Measurements from ENCODE around the gene EFNA5. TPM values are rescaled to one million over a fixed set of nuclear protein-coding genes. Genes with fewer than 3 reads are reported as not detected.
A peak's percentile ranks its signal among the peaks of the same experiment; 100 is the strongest.

EFNA5 gene
- polyA plus RNA-seq, 1 of the 3 experiments (the other 2 are of a cell fraction), result 0.81 TPM

DNA sequence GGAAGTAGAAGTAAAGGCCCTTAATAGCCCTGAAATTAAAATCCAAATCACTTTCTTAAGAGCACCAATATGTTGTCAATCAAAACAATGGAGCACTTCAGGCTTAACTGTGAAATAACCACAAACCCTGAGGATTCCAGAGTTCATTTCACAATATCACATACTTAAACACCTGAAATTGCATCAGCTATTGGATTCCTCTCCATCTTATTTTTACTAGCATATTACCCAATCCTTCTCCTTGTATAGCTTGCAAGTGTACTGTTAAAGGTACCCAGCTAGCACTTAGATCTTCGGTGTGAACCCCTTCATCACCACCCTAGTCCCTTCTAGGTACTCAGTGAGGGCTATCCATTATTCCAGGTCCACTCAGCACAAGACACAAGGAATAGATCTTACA, 287.3 kb downstream of the EFNA5 start (continued):
- TF ChIP-seq IRF3 (IDR thresholded peaks at IDR 0.05; ENCODE audit: low read depth, low read length) (no peak), FOXM1 (IDR thresholded peaks at IDR 0.05; ENCODE audit: low read depth) (no peak), MEF2A (IDR thresholded peaks at IDR 0.05; ENCODE audit: borderline replicate concordance, low read depth) (no peak), NRF1 (IDR thresholded peaks at IDR 0.05; ENCODE audit: low read depth, low read length) (no peak), MXI1 (IDR thresholded peaks at IDR 0.05; ENCODE audit: low read depth, low read length) (no peak), ELF1 (IDR thresholded peaks at IDR 0.05) (no peak), EP300 (IDR thresholded peaks at IDR 0.05; ENCODE audit: borderline replicate concordance in 1 of 2, low read depth in 1 of 2, low read length in 1 of 2) (no peak), RAD21 (IDR thresholded peaks at IDR 0.05; ENCODE audit: low read length) (no peak), SIN3A (IDR thresholded peaks at IDR 0.05; ENCODE audit: borderline replicate concordance, low read depth, low read length) (no peak), GATA2 (CRISPR knock-in tag; IDR thresholded peaks at IDR 0.05) (no peak), USF1 (IDR thresholded peaks at IDR 0.05; ENCODE audit: borderline replicate concordance, low read depth) (no peak), GABPA (IDR thresholded peaks at IDR 0.05; ENCODE audit: low read depth) (no peak), CHD2 (IDR thresholded peaks at IDR 0.05; ENCODE audit: low read length, partially characterized antibody) (no peak)
- TF ChIP-seq, protein P1, sequence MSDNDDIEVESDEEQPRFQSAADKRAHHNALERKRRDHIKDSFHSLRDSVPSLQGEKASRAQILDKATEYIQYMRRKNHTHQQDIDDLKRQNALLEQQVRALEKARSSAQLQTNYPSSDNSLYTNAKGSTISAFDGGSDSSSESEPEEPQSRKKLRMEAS (IDR thresholded peaks at IDR 0.05; ENCODE audit: low read depth), result no peak

DNA sequence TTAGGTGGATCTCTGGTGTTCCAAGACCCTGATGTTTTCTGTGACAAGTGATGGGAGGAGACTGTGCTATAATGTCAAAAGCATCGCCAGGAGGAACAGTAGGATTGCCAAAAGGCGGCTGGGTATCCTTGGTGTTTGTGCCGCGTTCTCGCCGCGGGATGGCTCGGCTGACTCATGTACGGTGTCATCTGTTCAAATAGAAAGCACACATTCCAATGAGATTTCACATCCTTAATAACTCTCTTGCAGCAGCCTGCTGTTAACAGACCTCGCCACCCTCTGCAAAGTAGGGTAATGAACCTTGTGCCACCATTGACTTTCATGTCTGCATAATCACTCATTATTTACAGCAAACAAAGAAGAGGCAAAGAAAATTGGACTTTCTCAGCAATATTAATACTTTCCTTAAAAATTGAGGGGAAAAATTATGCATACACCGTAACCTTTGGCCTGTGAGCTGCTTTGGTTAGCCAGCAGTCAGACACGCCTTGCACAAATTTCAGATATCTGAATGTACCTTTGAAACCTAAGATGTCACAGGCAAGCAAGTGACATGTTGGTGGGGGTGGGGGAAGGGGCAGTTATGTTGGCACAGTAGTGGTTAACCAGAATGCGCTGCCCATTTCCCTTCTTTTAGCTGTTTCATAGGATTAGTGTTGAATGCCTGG, 289.4 kb downstream of the EFNA5 start:
- H3K9ac ChIP-seq, result no peak overlapping the region
- peak overlapping the region; percentile 29; the same call in 1 of the 2 replicates for H3K4me2 ChIP-seq
- CTCF ChIA-PET, result interaction anchor here (0.6 to 0.8 kb wide), 2 partner anchors 17 to 19 kb away, joined by 3 read pairs; no protein-coding TSS in a partner anchor
- H3K4me3 ChIP-seq (ENCODE audit: low read depth in 2 of 2, low read length in 1 of 2), result no peak overlapping the region
- H3K36me3 ChIP-seq (replicated peaks in 1 of 2; ENCODE audit: control insufficient read depth in 1 of 2, insufficient read depth in 2 of 2, low read length in 1 of 2), result no peaks in the 10 kb centered on the region
- no peaks in the 10 kb centered on the region for H3K27me3 ChIP-seq (ENCODE audit: insufficient read depth)
- peak overlapping the region; percentile 5 to 42; a peak in 2 of 4 replicates for H3K27ac ChIP-seq (ENCODE audit: low read depth in 2 of 2, low read length in 1 of 2)
- WGBS (ENCODE audit: low lambda C conversion rate), result 45% methylated on average over 13 of the region's 13 CpGs
- no peaks in the 10 kb centered on the region for H4K20me1 ChIP-seq (ENCODE audit: insufficient read depth)
- DNase-seq, result no peak
- no peaks in the 10 kb centered on the region for H3F3A ChIP-seq (replicated peaks; ENCODE audit: insufficient read depth)
- POLR2A ChIA-PET, result no interaction called here
- no peaks in the 10 kb centered on the region for H3K9me3 ChIP-seq
- peaks cover 0 to 15% of the 10 kb centered on the region in 2 experiments; a peak in 3 of 4 replicates for H3K4me1 ChIP-seq (ENCODE audit: control insufficient read depth in 1 of 2, insufficient read depth in 2 of 2, low read depth in 1 of 2, low read length in 1 of 2)
- no peaks in the 10 kb centered on the region for H3K79me2 ChIP-seq (ENCODE audit: insufficient read depth)
- peak overlapping the region; percentile 79; the same call in 1 of the 2 replicates for H2AFZ ChIP-seq (ENCODE audit: low read depth)
- no peaks in the 10 kb centered on the region for H3K9me2 ChIP-seq
- no peak for TF ChIP-seq CHD2 (IDR thresholded peaks at IDR 0.05; ENCODE audit: low read length, partially characterized antibody)
- TF ChIP-seq CTCF (IDR thresholded peaks at IDR 0.05), result no peak; the same call in 1 of the 2 replicates
- no peak for TF ChIP-seq EZH2phosphoT487 (IDR thresholded peaks at IDR 0.05; ENCODE audit: borderline replicate concordance, low read depth)
- TF ChIP-seq RAD21 (IDR thresholded peaks at IDR 0.05; ENCODE audit: low read length), result no peak; the same call in 1 of the 2 replicates
- TF ChIP-seq TEAD4 (IDR thresholded peaks at IDR 0.05; ENCODE audit: borderline replicate concordance, insufficient read depth), result peak; percentile 63; the same call in 1 of the 2 replicates
- peak; percentile 27; the same call in 1 of the 2 replicates for TF ChIP-seq POLR2AphosphoS5 (IDR thresholded peaks at IDR 0.05; ENCODE audit: low read depth, low read length)
- TF ChIP-seq RXRA (IDR thresholded peaks at IDR 0.05; ENCODE audit: borderline replicate concordance, low read depth), result peak; percentile 18; the same call in 1 of the 2 replicates
- no peak for TF ChIP-seq SIN3A (IDR thresholded peaks at IDR 0.05; ENCODE audit: borderline replicate concordance, low read depth, low read length)
- no peak for TF ChIP-seq MEF2A (IDR thresholded peaks at IDR 0.05; ENCODE audit: borderline replicate concordance, low read depth)
- TF ChIP-seq MXI1 (IDR thresholded peaks at IDR 0.05; ENCODE audit: low read depth, low read length), result no peak
- no peak for TF ChIP-seq FOXM1 (IDR thresholded peaks at IDR 0.05; ENCODE audit: low read depth)
- no peak for TF ChIP-seq YY1 (IDR thresholded peaks at IDR 0.05; ENCODE audit: low read depth)
- TF ChIP-seq ELF1 (IDR thresholded peaks at IDR 0.05), result no peak
- no peak for TF ChIP-seq FOXJ3 (CRISPR knock-in tag; IDR thresholded peaks at IDR 0.05)
- TF ChIP-seq, protein P1 (IDR thresholded peaks at IDR 0.05; ENCODE audit: low read depth), result peak; percentile 60
- TF ChIP-seq, protein P2, sequence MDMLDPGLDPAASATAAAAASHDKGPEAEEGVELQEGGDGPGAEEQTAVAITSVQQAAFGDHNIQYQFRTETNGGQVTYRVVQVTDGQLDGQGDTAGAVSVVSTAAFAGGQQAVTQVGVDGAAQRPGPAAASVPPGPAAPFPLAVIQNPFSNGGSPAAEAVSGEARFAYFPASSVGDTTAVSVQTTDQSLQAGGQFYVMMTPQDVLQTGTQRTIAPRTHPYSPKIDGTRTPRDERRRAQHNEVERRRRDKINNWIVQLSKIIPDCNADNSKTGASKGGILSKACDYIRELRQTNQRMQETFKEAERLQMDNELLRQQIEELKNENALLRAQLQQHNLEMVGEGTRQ (IDR thresholded peaks at IDR 0.05; ENCODE audit: borderline replicate concordance, low read depth, low read length), result no peak
- TF ChIP-seq NRF1 (IDR thresholded peaks at IDR 0.05; ENCODE audit: low read depth, low read length), result no peak
- TF ChIP-seq SMC3 (IDR thresholded peaks at IDR 0.05; ENCODE audit: low read depth, low read length), result no peak
- TF ChIP-seq RCOR1 (IDR thresholded peaks at IDR 0.05; ENCODE audit: low read length), result no peak

Data from SK-N-SH (cell line).